ENCODE measurements around the gene HRH3.

The HRH3 gene

DNA sequence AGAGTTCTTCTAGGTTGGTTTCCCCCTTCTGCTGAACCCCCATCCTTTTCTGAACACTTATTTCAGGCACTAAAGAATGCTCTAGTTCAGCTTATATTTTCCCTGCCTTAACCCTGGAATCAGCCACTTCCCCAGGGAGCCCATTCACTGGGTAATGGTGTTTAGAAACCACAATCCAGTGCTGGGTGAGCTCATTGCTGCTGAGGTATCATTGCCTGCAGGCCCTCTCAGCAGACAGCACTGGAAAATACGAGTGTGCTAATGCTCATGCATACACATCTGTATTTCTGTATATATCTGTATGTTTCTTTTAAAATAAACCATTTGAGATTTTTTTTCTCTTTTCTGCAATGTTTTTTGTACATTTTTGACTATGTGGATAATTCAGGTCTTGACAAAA, 45.3 kb upstream of the HRH3 start:
- TF ChIP-seq, protein P1, sequence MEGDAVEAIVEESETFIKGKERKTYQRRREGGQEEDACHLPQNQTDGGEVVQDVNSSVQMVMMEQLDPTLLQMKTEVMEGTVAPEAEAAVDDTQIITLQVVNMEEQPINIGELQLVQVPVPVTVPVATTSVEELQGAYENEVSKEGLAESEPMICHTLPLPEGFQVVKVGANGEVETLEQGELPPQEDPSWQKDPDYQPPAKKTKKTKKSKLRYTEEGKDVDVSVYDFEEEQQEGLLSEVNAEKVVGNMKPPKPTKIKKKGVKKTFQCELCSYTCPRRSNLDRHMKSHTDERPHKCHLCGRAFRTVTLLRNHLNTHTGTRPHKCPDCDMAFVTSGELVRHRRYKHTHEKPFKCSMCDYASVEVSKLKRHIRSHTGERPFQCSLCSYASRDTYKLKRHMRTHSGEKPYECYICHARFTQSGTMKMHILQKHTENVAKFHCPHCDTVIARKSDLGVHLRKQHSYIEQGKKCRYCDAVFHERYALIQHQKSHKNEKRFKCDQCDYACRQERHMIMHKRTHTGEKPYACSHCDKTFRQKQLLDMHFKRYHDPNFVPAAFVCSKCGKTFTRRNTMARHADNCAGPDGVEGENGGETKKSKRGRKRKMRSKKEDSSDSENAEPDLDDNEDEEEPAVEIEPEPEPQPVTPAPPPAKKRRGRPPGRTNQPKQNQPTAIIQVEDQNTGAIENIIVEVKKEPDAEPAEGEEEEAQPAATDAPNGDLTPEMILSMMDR (IDR thresholded peaks at IDR 0.05; ENCODE audit: extremely low read depth, missing control alignments), result no peak
- DNase-seq (ENCODE audit: low spot score), result no peak

DNA sequence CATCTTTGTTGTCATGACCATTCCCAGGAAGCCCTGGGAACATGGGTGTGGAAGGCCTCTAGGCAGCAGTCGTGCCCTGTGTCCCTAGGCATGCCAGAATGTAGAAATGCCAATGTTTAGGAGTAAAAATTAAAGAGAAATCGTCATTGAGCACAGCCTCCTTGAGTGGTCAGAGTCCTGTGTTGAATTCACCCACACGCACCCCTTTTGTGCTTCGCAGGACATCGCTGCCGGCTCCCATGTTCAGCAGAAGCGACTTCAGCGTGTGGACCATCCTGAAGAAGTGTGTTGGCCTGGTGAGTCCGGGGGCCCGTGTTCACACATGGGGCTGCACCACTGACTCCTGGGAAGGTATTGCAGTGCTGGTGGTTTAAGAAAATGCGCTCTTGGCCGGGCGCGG, 43.3 kb upstream of the HRH3 start:
- DNase-seq (ENCODE audit: low spot score), result no peak
- TF ChIP-seq, protein P1 (IDR thresholded peaks at IDR 0.05; ENCODE audit: extremely low read depth, missing control alignments), result no peak

- no peak for DNase-seq (ENCODE audit: low spot score)
- TF ChIP-seq, protein P1 (IDR thresholded peaks at IDR 0.05; ENCODE audit: extremely low read depth, missing control alignments), result no peak
Measured at GRCh38 chr20:62262064-62262463, 42.0 kb upstream of the HRH3 start.

DNA sequence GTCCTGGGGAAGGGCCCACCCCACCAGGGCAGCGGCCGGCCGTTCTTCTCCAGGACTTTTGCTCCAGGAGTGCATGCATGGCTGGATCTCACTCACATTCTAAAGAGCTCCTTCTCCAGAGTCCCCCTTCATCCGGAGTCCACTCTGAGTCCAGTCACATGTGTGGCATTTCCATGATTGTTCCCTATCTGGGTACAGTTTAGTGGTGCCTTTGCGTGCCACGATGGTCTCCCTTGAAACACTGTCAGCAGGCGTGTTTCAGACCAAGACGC, 39.2 kb upstream of the HRH3 start:
- DNase-seq (ENCODE audit: low spot score), result no peak
- TF ChIP-seq, protein P1 (IDR thresholded peaks at IDR 0.05; ENCODE audit: extremely low read depth, missing control alignments), result no peak

DNA sequence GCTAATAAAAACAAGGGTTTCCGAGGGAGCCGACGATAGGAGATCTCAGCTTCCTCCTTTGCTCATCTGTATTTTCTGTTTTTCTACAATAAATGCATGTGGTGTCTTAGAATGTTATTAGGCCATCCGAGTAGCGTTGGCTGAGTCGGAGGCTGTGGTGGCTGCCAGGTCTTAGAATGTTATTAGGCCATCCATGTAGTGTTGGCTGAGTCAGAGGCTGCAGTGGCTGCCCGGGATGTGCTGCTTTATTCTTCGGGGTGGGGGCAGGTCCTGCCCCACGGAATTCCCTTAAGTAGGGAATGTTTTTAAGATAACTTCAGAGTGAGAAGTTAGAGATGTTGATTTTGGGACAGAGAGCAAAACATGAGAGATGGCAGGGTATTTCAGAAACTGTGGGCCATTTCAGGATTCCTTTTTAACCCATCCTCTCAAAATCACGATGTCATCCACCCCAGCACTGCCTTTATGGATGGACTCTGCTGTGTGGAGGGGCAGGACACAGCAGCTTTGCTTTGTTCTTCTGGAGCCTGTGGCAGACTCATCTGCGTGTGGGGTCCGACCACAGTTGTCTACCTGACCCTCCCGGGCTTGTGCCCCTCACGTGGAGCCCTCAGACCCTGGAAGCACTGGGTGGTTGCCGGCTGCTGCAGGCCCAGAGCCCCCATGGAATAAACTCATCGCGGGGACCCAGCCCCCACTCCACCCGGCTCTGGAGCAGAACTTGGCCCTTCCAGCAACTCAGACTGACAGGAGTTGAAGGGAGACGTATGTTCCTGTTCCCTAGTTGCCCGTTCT, 38.6 kb upstream of the HRH3 start:
- no peak for DNase-seq (ENCODE audit: low spot score)
- TF ChIP-seq, protein P1 (IDR thresholded peaks at IDR 0.05; ENCODE audit: extremely low read depth, missing control alignments), result no peak

DNA sequence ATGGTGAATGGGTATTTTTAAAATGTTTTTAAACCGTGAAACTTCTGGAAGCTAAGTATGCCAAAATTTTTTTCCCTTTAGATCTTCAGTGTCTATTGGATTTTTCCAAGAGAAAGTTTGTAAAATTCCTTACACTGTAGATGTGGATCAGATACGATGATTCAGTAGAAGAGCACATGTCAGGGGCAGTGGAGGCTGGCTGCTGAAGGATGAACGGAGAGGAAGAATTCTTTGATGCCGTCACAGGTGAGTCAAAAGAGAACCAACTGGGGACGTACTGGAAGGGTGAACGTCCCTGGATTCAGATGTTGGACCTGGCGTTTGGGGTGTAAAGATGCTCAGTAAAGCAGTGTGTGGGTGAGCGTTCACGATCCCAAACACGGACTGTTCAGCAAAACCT, 35.9 kb upstream of the HRH3 start:
- TF ChIP-seq, protein P1 (IDR thresholded peaks at IDR 0.05; ENCODE audit: extremely low read depth, missing control alignments), result no peak
- DNase-seq (ENCODE audit: low spot score), result no peak

DNA sequence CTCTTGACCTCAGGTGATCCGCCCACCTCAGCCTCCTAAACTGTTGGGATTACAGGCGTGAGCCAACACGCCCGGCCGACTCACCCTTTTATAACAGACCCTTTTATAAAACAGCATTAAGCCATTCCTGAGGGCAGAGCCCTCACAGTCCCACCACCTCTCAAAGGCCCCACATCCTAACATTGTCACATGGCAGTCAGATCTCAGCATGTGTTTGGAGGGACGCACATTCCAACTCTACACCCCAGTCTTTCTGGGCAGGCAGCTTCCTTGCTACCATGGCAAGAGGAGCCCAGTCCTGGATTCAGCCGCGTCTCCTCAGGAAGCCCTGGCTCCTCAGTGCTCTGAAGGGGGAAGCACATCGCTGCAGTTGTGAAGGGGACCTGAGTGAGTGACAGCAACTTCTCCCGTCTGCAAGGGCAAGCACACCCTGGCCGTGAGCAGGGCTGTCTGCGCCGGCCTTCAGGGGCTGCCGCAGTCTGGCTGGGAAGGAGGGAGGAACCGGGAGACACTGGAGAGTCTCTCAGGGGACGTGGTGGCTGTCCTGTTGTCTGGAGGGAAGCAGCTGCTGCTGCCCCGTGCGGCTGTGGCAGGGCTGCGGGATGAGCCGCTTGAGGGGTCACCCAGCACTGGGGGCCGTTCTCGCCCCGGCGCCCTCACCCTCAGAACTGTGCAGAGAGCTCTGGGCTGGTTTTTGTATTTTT, 34.1 kb upstream of the HRH3 start:
- TF ChIP-seq, protein P1 (IDR thresholded peaks at IDR 0.05; ENCODE audit: extremely low read depth, missing control alignments), result no peak
- no peak for DNase-seq (ENCODE audit: low spot score)
